GM23338 (cell line): ENCODE data around the gene FYN.
A peak's percentile ranks its signal among the peaks of the same experiment; 100 is the strongest.

ENCODE experiments used
- CREB1 ChIP-seq: fragments of 250-450 bp; sonication (Bioruptor Pico); IDR thresholded peaks from 2 replicates; pipeline ENCODE4 v1.5.0; 2020; ENCODE audit warnings: low read depth, mild to moderate bottlenecking, moderate library complexity
- CTCF ChIP-seq, 2 experiments: fragments of 200-600 bp in 1 of 2; sonication (generic) in 1 of 2; conservative IDR thresholded peaks; 2 replicates each; pipeline versions ENCODE4 v1.5.1 to v1.6.1; 2016 to 2017; ENCODE audit warnings: antibody characterized with exemption in 2 of 2, low read depth in 2 of 2, mild to moderate bottlenecking in 2 of 2, moderate library complexity in 1 of 2
- EZH2 ChIP-seq: fragments of 200-600 bp; sonication (generic); IDR thresholded peaks from one replicate; pipeline ENCODE4 v1.8.0; 2017; ENCODE audit warnings: antibody characterized with exemption, mild to moderate bottlenecking, low read depth; ENCODE audit not compliant: unreplicated experiment
- POLR2AphosphoS5 ChIP-seq: IDR thresholded peaks from 2 replicates; pipeline ENCODE4 v1.6.1; 2016; ENCODE audit warnings: antibody characterized with exemption, low read depth

- 0 out of 4 replicates have a peak, but pooled peaks of 1 of the 2 experiments have one; percentile 15 for TF ChIP-seq CTCF (conservative IDR thresholded peaks at IDR 0.05; ENCODE audit: low read depth in 2 of 2)
- TF ChIP-seq CREB1 (CRISPR knock-in tag) = no peak
- no peak for TF ChIP-seq POLR2AphosphoS5
- no peak for TF ChIP-seq EZH2
Observed at GRCh38 chr6:111612379-111612778, 260.9 kb downstream of the FYN start.
